CD4-positive, alpha-beta T cell treated with Interleukin-21 for 1 hour (primary cell): ENCODE data around the gene TTC16.
A peak's percentile ranks its signal among the peaks of the same experiment; 100 is the strongest.

Source experiments
- DNase-seq: peaks from one replicate; pipeline ENCODE4 v3.0.0-alpha.2; 2020

The TTC16 gene

DNA sequence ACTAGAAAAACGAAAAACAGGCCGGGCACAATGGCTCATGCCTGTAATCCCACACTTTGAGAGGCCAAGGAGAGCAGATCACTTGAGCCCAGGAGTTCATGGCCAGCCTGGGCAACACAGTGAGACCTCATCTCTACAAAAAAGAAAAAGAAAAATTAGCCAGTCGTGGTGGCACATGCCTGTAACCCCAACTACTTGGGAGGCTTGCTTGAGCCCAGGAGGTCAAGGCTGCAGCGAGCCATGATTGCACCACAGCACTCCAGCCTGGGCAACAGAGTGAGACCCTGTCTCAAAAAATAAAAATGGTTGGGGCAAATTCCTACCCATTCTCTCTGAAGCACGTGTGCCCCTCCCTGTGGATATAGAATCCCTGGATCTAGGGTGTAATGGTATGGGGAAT, 17.5 kb upstream of the TTC16 start:
- DNase-seq: no peak

DNA sequence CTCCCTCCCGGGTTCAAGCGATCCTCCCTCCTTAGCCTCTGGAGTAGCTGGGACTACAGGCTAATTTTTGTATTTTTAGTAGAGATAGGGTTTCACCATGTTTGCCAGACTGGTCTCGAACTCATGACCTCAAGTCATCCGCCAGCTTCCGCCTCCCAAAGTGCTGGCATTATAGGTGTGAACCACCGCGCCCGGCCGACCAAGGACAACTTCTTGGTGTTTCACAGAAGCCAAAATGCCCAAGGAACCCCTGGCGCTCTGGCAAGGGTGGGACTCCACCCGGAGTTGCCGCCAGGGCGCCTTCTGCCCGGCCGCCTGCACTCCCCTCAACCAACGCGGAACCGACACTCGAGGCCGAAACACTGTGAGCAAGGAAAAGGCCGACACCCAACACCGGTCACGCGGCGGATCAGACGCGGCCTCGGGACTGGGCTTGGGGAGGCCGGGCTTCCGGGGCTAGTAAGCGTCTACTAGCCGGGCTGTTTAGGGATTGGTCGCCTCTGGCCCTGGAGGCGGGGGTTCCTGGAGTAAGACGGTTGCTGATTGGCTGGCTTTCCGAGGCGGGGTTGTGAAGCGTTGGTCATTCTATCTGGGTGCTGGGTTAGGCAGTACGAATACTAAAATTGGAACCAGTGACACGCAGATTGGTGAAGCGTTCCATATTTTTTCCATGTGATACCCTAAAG, 16.8 kb upstream of the TTC16 start:
- DNase-seq: peak; percentile 92

DNA sequence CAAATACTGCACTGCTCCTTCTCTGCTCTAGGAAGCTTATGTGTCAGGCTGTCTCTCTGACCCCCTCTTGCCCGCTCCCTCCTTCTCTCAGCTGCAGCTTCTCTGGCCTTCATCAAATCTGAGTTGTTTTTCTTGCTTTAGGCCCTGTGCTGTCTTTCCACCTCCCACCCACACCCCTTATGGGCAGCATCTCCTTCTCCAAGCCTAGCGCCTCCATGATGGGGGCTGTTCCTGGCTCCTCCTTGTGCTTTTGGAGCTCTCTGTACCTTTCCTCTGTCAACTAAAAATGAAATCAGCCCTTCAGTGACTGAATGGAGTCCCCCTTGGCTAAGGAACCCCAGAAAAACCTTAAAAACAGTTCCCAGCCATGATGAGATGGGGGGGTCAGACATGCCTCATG, 15.7 kb upstream of the TTC16 start:
- no peak for DNase-seq

DNA sequence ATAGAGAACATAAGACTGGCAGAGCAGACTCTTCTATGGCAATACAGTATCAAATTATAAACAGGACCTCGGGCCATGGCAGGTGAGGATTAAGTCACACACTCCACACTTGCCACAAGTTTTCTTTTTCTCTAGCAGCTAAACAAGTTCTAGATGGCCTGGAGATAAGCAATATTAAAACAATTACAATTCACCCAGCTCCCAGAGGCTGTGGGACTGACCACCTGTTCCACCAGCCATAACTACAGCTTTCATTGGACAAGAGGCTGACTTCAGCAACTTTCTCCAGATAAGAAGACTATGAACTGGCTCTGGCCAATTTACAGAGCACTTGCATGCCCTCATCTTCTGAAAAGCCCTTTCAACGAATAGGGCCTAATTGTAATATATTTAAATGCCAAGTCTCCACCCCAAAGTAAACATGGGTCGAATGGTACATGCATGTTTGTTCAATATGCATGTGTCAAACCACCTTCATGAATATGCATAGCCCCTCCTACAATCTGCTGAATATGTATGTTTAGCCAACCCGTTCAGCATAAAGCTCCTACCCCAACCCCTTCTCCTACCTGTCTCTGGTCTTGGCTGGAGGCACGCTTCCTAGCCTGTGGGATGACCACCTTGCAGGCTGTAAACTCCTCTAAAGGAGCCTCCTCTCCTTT, 15.2 kb upstream of the TTC16 start:
- no peak for DNase-seq

DNA sequence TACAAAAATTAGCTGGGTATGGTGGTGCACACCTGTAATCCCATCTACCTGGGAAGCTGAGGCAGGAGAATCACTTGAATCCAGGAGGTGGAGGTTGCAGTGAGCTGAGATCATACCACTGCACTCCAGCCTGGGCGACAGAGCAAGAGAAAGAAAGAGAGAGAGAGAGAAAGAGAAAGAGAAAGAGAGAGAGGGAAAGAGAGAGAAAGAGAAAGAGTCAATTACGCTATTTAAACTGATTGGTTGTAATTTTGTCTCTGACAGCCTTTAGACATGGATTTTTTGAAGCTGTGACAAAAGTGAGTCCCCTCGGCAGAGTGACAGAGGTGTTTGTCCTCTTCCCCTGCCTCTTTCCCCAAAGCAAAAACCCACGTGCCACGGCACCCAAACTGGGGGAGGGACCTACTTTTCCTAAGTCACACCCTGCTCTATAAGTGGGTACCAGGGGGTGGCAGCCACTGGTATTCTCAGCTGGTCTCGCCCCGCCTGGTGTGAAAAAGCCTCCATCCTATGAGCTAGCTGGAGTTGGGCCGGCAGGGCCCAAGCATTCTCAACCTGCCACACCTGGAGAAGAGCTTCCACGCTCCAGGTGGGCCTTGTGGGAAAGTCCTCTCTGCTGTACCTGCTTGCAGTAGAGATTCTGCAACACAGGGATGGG, 12.5 kb upstream of the TTC16 start:
- no peak for DNase-seq

DNA sequence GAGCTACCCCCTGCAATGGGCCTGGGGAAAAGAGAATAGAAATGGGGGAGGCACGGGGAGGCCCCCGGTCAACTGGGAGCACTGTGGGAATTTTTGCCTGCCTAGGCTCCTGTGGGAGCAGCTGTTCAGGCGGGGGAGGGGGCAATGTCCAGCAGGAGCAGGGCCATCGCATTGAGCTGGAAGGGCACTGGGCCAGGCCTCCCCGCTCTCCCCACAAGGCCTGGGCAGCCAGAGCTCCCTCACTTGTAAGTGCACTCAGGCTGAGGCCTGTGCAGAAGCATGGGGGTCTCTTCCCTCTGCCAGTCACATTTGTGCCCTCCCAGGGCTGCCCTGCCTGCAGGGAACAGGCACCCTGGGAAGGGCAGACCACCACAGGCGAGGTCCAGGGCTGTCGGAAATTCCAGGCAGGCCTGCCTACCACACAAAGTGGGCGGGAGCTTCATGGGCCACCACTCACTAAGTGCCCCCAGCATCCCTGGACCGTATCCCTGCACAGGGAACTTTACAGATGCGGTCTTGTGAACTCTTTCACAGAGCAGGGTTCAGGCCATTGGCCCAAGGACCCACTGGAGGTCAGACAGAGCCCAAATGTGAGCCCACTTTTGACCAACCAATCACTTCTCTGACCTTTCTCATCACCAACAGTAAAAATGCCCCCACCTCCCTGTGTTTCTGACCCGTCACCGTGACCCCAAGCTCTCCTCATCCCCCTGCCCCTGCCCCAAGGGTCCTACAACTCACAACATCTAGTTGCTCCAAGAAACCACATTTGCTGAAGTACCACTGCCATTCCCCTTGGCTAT, 10.1 kb upstream of the TTC16 start:
- no peak for DNase-seq

DNA sequence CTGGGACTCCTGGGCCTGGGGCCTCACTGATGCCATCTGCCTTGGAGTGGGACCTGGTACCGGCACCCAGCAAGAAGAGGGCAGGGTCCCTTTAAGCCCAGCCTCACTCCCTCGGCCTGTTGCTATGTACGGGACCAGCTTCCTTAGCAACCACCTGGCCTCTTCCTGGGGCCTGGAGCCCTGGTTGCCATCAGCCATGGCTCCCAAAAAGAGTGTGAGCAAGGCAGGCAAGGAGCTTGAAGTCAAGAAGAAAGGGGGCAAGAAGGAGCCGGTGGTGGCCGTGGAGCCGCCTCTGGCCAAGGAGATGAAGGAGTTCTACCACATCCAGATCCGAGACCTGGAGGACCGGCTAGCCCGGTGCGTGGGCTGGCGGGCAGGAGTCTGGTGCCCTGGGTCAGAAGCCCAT, 9.0 kb upstream of the TTC16 start, which contains the start of gene CFAP157:
CFAP157 (plus strand) TSS at position 153 of the 406 bp plus-strand sequence; CDS start at position 197, 44 bp downstream.
- no peak for DNase-seq

DNA sequence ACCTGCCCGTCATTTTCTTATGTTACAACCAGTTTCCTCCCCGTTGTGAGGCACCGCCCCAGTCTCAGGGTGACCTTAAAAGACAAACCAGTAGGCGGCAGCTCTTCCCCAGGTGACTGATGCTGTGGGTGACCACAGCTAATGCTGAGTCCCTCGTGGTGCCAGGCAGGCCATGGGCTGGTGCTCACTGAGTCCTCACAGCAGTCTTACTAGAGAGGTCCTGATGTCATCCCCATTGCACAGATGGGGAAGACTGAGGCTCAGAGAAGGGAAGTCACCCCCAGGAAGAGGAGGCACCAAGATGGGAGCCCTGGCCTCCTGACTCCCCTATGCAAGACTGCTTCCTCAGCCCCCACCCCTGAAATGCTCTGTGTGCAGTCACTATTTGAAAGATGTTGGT, 8.1 kb upstream of the TTC16 start:
- peak; percentile 76 for DNase-seq

DNA sequence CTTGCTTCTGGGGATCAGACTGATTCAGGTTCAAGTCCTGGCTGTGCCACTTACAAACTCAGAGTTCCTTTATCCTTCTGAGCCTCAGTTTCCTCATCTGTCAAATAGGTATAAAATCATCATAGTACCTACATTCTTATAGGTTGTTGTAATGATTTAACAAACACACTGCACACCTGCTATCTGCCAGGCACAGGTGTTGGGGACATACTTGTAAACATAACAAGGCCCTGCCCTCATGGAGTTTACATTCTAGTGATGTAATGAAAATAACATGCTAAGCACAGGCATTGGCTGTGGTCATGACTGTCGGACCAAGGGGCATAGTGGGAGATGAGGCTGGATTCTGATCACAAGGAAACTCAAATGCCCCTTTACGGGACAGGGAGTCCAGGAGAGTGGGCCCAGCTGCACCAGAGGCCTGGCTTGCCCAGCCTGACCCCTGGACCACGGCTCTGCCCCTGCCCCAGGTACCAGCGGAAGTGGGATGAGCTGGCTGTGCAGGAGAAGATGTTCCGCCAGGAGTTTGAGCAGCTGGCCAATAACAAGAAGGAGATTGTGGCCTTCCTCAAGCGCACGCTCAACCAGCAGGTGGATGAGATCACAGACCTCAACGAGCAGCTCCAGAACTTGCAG, 6.8 kb upstream of the TTC16 start:
- DNase-seq: no peak

DNA sequence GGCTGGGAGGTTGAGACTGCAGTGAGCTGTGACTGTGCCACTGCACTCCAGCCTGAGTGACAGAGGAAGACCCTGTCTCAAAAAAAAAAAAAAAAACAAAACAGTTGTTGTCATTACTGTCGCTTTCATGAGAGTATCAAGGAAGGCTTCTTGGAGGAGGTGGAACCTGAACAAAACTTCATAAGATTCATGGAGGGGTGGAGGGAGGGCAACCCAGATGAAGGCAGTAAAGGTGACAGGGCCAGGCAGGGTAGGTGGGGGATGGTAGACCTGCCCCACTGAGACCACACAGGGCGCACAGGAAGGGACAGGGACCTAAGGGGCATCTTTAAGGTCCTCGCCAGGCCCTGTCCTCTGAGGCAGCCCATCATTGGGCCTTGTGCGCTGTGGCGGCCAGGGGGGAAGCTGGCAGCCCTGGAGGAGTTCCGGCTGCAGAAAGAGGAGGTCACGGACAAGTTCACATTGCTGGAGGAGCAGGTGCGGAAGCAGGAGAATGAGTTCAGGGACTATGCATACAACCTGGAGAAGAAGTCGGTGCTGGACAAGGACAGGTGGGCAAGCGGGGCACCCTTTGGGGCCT, 5.6 kb upstream of the TTC16 start:
- no peak for DNase-seq

DNA sequence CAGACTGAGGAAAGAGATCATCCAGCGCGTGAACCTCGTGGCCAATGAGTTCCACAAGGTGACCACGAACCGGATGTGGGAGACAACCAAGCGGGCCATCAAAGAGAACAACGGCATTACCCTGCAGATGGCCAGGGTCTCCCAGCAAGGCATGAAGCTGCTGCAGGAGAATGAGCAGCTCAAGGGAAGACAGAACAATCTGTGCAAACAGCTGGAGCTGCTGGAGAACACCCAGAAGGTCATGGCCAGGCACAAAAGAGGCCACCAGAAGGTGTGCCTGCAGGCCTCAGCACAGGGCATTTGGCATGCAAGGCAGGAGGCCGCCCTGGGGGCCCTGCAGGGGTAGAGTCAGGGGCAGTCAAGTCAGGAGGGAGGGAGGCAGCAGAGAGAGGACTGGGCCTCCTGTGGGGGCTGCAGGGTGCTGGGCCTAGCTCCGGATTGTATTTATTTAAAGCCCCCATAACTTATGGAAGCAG, 4.6 kb upstream of the TTC16 start:
- DNase-seq: peak; percentile 27

DNA sequence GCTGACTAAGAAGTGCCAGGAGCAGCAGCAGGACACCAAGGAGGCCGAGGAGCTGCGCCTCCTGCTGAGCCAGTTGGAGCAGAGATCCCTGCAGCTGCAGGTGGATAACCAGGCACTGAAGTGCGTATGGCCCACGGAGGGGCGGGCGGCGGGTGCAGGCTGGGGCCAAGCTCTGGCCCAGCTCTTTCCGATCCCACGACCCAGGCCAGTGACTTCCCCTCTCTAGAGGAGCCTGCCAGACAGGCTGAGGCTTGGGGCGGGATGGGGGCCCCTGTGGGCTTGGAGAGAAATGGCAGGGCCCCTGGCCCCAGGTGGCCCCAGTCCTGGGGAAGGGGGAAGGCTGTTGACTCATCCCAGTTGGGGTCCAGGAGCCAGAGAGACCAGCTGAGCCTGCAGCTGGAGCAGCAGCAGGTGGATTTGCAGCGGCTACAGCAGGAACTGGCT, 4.0 kb upstream of the TTC16 start:
- no peak for DNase-seq

DNA sequence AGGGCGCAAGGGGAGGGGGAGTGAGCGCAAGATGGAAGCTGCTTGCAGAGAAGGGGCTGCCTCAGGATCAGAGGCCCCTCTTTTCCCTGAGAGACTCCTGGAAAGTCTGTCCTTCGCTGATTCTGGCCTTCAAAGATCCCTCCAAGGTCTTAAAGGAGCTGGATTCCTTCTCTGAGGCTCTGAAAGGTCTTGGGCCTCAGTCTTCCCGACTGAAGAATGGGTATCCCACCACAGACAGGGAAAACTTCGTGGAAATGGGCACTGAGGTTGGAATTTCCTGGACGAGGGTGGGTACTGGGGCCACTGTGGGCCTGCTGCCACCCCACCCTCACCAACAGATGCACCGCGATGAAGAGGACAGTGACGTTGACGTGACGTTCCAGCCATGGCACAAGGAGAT, 3.5 kb upstream of the TTC16 start:
- DNase-seq: no peak

DNA sequence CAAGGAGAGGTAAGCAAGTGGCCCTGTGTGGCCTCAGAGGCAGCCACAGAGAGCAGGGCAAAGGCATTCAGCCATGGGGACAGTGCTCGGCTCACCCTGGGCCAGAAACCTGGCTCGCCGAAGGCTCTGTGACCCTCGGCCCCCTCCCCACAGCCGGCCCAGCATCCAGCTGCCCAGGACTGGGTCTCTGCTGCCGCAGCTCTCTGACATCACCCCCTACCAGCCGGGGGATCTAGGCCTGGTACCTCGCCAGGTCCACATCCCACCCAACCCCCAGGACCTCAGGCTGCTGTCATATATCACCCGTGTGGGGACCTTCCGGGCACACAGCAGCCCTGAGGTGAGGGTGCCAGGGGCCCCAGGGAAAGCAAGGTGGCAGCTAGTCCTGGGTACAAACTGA, 3.0 kb upstream of the TTC16 start:
- no peak for DNase-seq

DNA sequence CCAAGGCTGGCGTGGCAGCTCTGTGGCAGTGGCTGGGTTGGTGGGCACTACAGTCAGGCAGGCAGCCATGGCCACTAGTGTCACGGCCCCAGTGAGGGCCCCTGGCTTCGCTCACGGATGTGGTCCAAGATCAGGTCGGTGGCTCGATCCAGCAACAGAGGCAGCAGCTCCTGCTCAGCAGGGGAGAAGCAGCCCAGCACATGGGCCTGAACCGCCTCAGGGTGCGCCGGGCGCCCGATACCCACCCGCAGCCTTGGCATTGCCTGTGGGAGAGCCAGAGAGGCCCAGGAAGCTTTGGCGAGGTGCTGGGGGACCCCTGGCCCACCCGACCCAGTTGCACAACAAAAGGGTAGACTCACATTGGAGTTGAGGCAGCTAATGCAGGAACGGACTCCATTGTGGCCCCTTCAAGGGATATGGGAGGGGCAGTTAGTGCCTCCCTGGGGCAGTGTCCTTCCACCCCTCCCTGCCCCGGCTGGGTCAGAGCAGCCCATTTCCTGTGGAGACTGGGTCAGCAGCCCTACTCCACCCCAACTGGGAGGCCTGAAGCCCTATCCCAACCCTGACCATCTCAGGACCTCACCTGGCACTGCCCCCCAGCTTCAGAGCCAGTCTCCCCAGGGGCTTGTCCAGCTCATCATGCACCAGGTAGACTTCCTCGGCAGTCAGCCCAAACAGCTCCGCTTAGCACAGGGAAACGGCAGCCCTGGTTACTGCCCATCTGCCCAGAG, 1.7 kb upstream of the TTC16 start:
- no peak for DNase-seq

DNA sequence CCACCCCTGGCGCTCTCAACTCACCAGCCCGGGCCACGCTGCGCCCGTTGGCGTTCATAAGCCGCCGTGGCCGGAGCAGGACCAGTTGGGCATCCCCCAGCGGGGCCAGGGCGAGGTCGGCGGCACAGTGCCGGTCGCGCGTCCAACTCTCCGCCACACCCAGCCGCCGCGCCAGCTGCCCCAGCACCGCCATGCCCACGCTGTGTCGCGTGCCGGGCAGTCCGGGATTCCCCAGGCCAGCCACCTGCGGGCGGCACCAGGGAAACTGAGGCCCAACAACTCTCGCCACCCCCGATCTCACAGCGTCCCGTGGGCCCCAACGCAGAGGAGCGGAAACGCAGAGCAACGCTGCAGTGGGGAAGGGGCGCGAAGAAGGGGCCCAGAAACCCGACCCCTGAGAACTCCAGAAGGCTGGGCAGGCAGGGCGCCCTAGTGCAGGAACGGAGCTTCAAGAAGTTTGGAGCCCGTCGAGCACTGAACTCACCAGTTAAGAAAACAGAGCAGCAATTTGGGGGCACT, 869 bp upstream of the TTC16 start:
- DNase-seq: no peak

DNA sequence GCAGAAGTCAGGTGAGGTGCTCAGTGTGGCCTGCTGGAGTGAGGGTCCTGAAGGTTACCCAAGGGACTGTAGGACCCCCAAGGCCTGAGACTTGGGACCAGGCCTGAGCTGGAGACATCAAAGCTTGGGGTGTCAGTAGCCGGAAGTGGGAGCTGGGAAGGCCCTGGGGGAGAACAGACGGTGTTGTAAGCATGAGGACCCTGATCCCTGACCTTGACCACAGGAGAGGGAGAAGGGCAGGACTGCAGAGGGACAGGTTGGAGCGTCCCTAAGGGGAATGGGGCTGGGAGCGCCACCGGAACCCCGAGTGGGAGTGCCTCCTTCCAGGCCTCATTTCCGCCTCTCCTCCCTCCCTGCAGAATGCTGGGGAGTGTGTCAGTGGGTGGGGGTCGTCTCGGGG, 533 bp downstream of the TTC16 start:
- no peak for DNase-seq

DNA sequence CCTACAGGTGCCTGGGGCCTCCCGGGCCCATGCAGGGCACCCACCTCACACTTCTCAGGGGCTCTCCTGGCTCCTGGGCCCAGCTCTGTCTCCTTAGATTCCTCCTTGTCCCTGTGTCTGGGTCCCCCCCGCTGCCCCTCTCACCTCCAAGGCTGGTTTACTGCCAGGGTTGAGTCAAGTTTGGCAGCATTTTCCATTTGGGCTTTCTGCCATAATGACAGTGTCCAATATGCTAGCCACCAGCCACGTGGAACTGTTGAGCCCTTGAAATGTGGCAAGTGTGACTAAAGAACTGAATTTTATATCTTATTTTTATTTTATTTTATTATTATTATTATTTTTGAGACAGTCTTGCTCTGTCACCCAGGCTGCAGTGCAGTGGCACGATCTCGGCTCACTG, 1.9 kb downstream of the TTC16 start:
- DNase-seq: no peak

DNA sequence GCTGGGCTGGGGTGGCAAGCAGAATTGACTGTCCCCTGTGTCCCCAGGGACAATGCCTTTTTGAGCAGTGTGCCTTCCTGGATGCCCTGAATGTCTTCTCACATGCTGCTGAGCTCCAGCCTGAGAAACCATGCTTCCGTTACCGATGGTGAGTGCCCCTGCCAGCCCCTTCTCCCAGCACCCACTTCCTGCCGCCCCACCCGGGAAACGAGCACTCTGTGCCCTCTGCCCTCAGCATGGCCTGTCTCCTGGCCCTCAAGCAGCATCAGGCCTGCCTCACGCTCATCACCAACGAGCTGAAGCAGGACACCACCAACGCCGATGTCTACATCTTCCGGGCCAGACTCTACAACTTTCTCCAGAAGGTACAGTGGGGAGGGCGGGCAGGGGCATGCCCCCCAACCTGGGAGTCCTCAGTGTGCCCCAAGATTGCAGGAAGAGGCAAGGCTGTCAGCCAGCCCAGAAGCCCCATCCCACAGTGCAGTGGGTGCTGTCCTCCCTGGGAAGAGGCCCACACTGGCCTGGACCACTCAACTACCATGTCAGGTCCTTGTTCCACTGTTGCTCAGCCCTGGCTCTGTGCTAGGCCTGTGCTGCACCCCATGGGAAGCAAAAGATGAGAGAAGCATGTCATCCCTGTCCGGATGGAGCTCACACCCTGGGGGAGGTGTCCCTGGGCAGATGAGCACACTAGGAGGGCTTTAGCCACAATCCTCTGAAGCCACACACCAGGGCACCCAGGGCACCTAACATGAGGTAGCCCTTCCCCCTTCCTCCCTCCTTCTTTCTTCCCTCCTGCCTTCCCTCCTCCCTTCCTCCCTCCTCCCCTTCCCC, 4.4 kb downstream of the TTC16 start:
- DNase-seq: peak; percentile 44

DNA sequence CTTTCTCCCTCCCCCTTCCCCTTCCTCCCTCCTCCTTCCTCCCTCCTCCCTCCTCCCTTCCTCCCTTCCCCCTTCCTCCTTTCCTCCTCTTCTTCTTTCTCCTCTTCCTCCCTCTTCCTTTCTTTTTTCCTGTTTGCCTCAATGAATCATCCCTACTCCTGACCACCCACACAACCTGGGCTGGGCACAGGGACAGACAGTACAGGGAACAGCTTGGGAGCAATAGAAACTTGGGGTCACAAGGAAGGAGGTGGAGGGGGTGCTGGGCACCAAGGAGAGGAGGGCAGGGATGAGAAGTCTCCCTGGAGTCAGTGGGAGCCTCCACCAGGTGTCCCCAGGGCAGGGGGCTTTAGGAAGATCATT, 5.0 kb downstream of the TTC16 start:
- DNase-seq: no peak
